ENCODE data around the gene TBX15.

TBX15 gene

GRCh38 chr1:118913818-118914217 is 74.3 kb downstream of the TBX15 start:
- TF ChIP-seq CTCF (IDR thresholded peaks at IDR 0.05) = no peak

GRCh38 chr1:118912574-118912973 is 75.6 kb downstream of the TBX15 start:
- no peak for TF ChIP-seq CTCF (IDR thresholded peaks at IDR 0.05)

- no peak for TF ChIP-seq CTCF (IDR thresholded peaks at IDR 0.05)
These were observed 76.6 kb downstream of the TBX15 start for GRCh38 chr1:118911571-118911970.

GRCh38 chr1:118907466-118907865 is 80.7 kb downstream of the TBX15 start:
- TF ChIP-seq CTCF (IDR thresholded peaks at IDR 0.05) = no peak

- no peak for TF ChIP-seq CTCF (IDR thresholded peaks at IDR 0.05)
These were observed 82.5 kb downstream of the TBX15 start for GRCh38 chr1:118905671-118906070.

GRCh38 chr1:118905196-118905595 is 82.9 kb downstream of the TBX15 start:
- TF ChIP-seq CTCF (IDR thresholded peaks at IDR 0.05) = no peak

GRCh38 chr1:118902711-118903191 is 85.4 kb downstream of the TBX15 start:
- no peak for TF ChIP-seq CTCF (IDR thresholded peaks at IDR 0.05)

GRCh38 chr1:118902299-118902698 is 85.8 kb downstream of the TBX15 start:
- no peak for TF ChIP-seq CTCF (IDR thresholded peaks at IDR 0.05)

All from LNCAP (cell line).